Caco-2 (cell line): ENCODE results near the gene MAPK1IP1L. TPM values are rescaled to one million over a fixed set of nuclear protein-coding genes. Genes with fewer than 3 reads are reported as not detected.

Source experiments
- BruUV-seq: library from RNA; stranded (reverse); fragments of 400-500 nt; replicated peaks from 2 replicates; lab custom pipeline; 2021; lab: Mats Ljungman, UMichigan
- CTCF ChIA-PET: fragments of 300-600 bp; sonication (Branson Sonifier 250); formaldehyde crosslinking; loops from one replicate; lab custom pipeline; 2022; ENCODE audit warnings: antibody characterized with exemption; lab: Charles Lee
- POLR2A ChIA-PET: fragments of 300-600 bp; sonication (Branson Sonifier 250); formaldehyde crosslinking; loops from one replicate; lab custom pipeline; 2022; ENCODE audit warnings: antibody characterized with exemption; lab: Charles Lee
- DNase-seq, 2 experiments: peaks; one replicate each; pipeline versions ENCODE4 v3.0.0 to v3.0.0-alpha.2; 2020 to 2022
- H3K27me3 ChIP-seq: replicated peaks from 2 replicates; pipeline ENCODE4 v1.6.0; 2011; ENCODE audit warnings: low read length; ENCODE audit not compliant: control insufficient read depth, insufficient read depth
- H3K36me3 ChIP-seq: 2 replicates; pipeline ENCODE4 v1.5.1; 2011; ENCODE audit warnings: low read length; ENCODE audit not compliant: control insufficient read depth, insufficient read depth
- H3K4me1 ChIP-seq: fragments of 250-450 bp; sonication (Bioruptor Pico); 2 replicates; pipeline ENCODE4 v1.5.1; 2020; ENCODE audit warnings: mild to moderate bottlenecking
- H3K4me3 ChIP-seq: 2 replicates; pipeline ENCODE4 v1.5.1; 2011; ENCODE audit warnings: low read depth, mild to moderate bottlenecking, control low read depth, low read length
- H3K9me3 ChIP-seq: fragments of 250-450 bp; sonication (Bioruptor Pico); 2 replicates; pipeline ENCODE4 v1.5.1; 2020; ENCODE audit warnings: mild to moderate bottlenecking, moderate library complexity
- H3K27ac Mint-ChIP-seq: one replicate; pipeline ENCODE4 v1.8.0; 2022; ENCODE audit warnings: mixed read lengths; ENCODE audit not compliant: unreplicated experiment
- H3K27me3 Mint-ChIP-seq: one replicate; pipeline ENCODE4 v1.8.0; 2022; ENCODE audit warnings: mixed read lengths; ENCODE audit not compliant: insufficient read depth, unreplicated experiment
- H3K36me3 Mint-ChIP-seq: one replicate; pipeline ENCODE4 v1.8.0; 2022; ENCODE audit warnings: mild to moderate bottlenecking, mixed read lengths; ENCODE audit not compliant: insufficient read depth, unreplicated experiment
- H3K4me1 Mint-ChIP-seq: one replicate; pipeline ENCODE4 v1.8.0; 2022; ENCODE audit warnings: low read depth, mixed read lengths; ENCODE audit not compliant: unreplicated experiment
- H3K4me3 Mint-ChIP-seq: one replicate; pipeline ENCODE4 v1.8.0; 2022; ENCODE audit warnings: mild to moderate bottlenecking, moderate library complexity, mixed read lengths; ENCODE audit not compliant: unreplicated experiment
- H3K9me3 Mint-ChIP-seq: one replicate; pipeline ENCODE4 v1.8.0; 2022; ENCODE audit warnings: mixed read lengths; ENCODE audit not compliant: unreplicated experiment
- CTCF ChIP-seq, 2 experiments: fragments of 200-600 bp in 1 of 2; IDR thresholded peaks; 1 replicate in 1 of 2; 2 replicates in 1 of 2; pipeline versions ENCODE4 v1.5.1 to v1.8.0; 2011 to 2022; ENCODE audit warnings: antibody characterized with exemption in 1 of 2, control low read depth in 1 of 2, inconsistent platforms in 1 of 2, low read depth in 1 of 2, low read length in 1 of 2, mild to moderate bottlenecking in 1 of 2, moderate library complexity in 1 of 2; ENCODE audit not compliant: insufficient read depth in 1 of 2, severe bottlenecking in 1 of 2, unreplicated experiment in 1 of 2
- intact Hi-C: fragments of 100-400 bp; cut with micrococcal nuclease; formaldehyde crosslinking; loops from one replicate; pipeline ENCODE4 v1.10.0; 2022; ENCODE audit not compliant: unreplicated experiment
- total RNA-seq: library from RNA; stranded (reverse); gene quantifications from 2 replicates; pipeline ENCODE4 v1.2.3, GENCODE V29; 2022

Gene MAPK1IP1L
- total RNA-seq, 1 experiment from 2014 or later: 90.8 TPM

GRCh38 chr14:55098561-55098898 is 47.1 kb downstream of the MAPK1IP1L start:
- TF ChIP-seq CTCF (IDR thresholded peaks at IDR 0.05; ENCODE audit: insufficient read depth in 1 of 2, low read depth in 1 of 2, low read length in 1 of 2, severe bottlenecking in 1 of 2, unreplicated experiment in 1 of 2): no peak
- Histone ChIP-seq H3K9me3 (no peaks in the 10 kb centered on the region), H3K27me3 (no peaks in the 10 kb centered on the region), H3K4me3 (no peak overlapping the region), H3K4me1 (peaks cover 22% of the 10 kb centered on the region), H3K36me3 (no peaks in the 10 kb centered on the region)
- POLR2A ChIA-PET: no interaction called here
- DNase-seq: no peak
- no peaks in the 10 kb centered on the region for H3K9me3 Mint-ChIP-seq
- CTCF ChIA-PET: no interaction called here
- peaks cover 8% of the 10 kb centered on the region for H3K36me3 Mint-ChIP-seq
- peaks cover 18% of the 10 kb centered on the region for H3K4me1 Mint-ChIP-seq
- H3K4me3 Mint-ChIP-seq: no peak overlapping the region
- no peak overlapping the region for H3K27ac Mint-ChIP-seq
- H3K27me3 Mint-ChIP-seq: no peaks in the 10 kb centered on the region
- no TSS peak for BruUV-seq
- intact Hi-C loops: no loop called here

GRCh38 chr14:55099756-55100155 is 48.3 kb downstream of the MAPK1IP1L start:
- Histone ChIP-seq H3K4me3 (no peak overlapping the region), H3K27me3 (no peaks in the 10 kb centered on the region), H3K36me3 (no peaks in the 10 kb centered on the region), H3K9me3 (peaks cover 7% of the 10 kb centered on the region), H3K4me1 (peaks cover 34% of the 10 kb centered on the region)
- no peak for DNase-seq
- no peak overlapping the region for H3K27ac Mint-ChIP-seq
- H3K9me3 Mint-ChIP-seq: no peaks in the 10 kb centered on the region
- CTCF ChIA-PET: interaction anchor here (0.5 kb wide), 1 partner anchor 10 kb away, joined by 4 read pairs; no protein-coding TSS in a partner anchor
- POLR2A ChIA-PET: no interaction called here
- peaks cover 25% of the 10 kb centered on the region for H3K4me1 Mint-ChIP-seq
- no TSS peak for BruUV-seq
- TF ChIP-seq CTCF (IDR thresholded peaks at IDR 0.05; ENCODE audit: insufficient read depth in 1 of 2, low read depth in 1 of 2, low read length in 1 of 2, severe bottlenecking in 1 of 2, unreplicated experiment in 1 of 2): no peak
- H3K27me3 Mint-ChIP-seq: no peaks in the 10 kb centered on the region
- intact Hi-C loops: no loop called here
- H3K4me3 Mint-ChIP-seq: no peak overlapping the region
- H3K36me3 Mint-ChIP-seq: peaks cover 18% of the 10 kb centered on the region

GRCh38 chr14:55101698-55102097 is 50.3 kb downstream of the MAPK1IP1L start:
- peaks cover 7% of the 10 kb centered on the region for H3K9me3 Mint-ChIP-seq
- BruUV-seq: no TSS peak
- peak overlapping the region; percentile 99 for H3K27ac Mint-ChIP-seq
- no peaks in the 10 kb centered on the region for H3K27me3 ChIP-seq
- H3K4me1 ChIP-seq: peaks cover 35% of the 10 kb centered on the region
- H3K4me3 ChIP-seq: no peak overlapping the region; the same call in 1 of the 2 replicates
- H3K36me3 ChIP-seq: no peaks in the 10 kb centered on the region
- H3K27me3 Mint-ChIP-seq: no peaks in the 10 kb centered on the region
- no peak for DNase-seq
- H3K4me1 Mint-ChIP-seq: peaks cover 25% of the 10 kb centered on the region
- H3K4me3 Mint-ChIP-seq: peak overlapping the region; percentile 91
- POLR2A ChIA-PET: interaction anchor here (2.8 kb wide), 1 partner anchor 28 kb away, joined by 54 read pairs; the partner anchor contains the start of gene LGALS3
- peaks cover 26% of the 10 kb centered on the region for H3K36me3 Mint-ChIP-seq
- CTCF ChIA-PET: interaction anchor here (0.6 kb wide), 2 partner anchors 8 to 159 kb away, joined by 6 to 8 read pairs; no protein-coding TSS in a partner anchor
- TF ChIP-seq CTCF (IDR thresholded peaks at IDR 0.05; ENCODE audit: insufficient read depth in 1 of 2, low read depth in 1 of 2, low read length in 1 of 2, severe bottlenecking in 1 of 2, unreplicated experiment in 1 of 2): no peak
- H3K9me3 ChIP-seq: peaks cover 10% of the 10 kb centered on the region
- intact Hi-C loops: loop anchor here (2.0 kb wide), 1 partner anchor 25 kb away; no protein-coding TSS in a partner anchor
